GM15510 (cell line): ENCODE measurements around the gene MEGF10.

Experiments
- POLR2A ChIP-seq: IDR thresholded peaks from 3 replicates; pipeline ENCODE4 v1.6.1; 2011; ENCODE audit warnings: borderline replicate concordance; ENCODE audit not compliant: insufficient read length; ENCODE audit errors: extremely low read depth

The MEGF10 gene

DNA sequence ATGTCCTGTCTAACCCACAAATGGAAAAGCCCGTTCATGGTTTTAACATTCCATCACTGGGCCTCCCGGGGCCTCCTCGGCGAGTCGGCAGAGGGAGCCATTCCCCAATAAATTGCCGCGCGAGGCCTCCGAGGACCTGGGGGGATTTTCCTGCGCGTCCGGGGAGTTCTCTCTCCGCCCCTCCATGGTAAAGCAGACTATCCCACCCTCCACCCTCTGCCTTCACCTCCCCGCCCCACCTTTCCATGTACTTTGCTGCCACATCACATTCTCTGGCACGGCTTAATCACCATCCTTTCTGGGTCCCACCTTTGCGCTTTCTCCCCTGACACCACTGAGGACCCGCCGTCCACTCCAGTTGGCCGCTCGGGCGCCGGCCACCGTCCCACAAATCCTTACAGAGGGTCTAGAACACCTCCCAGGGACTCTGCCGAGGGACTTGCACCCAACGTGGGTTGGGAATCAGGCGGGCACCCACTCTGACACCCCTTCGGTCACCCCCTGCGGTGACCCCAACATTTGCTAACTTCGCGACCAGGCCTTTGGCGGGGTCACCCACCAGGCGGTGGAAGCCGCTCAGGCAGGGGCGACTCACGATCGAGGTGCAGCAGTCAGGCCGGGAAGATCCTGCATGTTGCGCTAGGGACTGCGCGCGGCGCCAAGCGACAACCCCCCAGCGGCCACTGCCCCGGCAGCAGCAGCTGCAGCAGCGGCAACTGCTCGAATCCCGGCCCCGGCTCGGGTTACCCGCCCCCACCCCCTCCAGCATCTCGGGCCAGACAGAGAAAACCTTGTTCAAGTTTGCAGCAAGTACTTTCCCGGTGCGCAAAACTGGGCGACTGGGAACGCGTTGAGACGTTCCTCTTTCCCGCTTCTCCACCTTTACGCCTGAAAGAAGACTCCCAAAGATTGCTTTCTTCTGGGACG lies at the start of gene MEGF10:
TSS of gene MEGF10 (plus strand) at position 778 of the 927 bp plus-strand sequence. CDS start 40,513 bp downstream, outside the sequence.
- no peak for TF ChIP-seq POLR2A

- TF ChIP-seq POLR2A = no peak
These were observed 47.6 kb upstream of the MEGF10 start for GRCh38 chr5:127243011-127243410.

GRCh38 chr5:127254729-127255284 lies 35.8 kb upstream of the MEGF10 start:
- TF ChIP-seq POLR2A = no peak

DNA sequence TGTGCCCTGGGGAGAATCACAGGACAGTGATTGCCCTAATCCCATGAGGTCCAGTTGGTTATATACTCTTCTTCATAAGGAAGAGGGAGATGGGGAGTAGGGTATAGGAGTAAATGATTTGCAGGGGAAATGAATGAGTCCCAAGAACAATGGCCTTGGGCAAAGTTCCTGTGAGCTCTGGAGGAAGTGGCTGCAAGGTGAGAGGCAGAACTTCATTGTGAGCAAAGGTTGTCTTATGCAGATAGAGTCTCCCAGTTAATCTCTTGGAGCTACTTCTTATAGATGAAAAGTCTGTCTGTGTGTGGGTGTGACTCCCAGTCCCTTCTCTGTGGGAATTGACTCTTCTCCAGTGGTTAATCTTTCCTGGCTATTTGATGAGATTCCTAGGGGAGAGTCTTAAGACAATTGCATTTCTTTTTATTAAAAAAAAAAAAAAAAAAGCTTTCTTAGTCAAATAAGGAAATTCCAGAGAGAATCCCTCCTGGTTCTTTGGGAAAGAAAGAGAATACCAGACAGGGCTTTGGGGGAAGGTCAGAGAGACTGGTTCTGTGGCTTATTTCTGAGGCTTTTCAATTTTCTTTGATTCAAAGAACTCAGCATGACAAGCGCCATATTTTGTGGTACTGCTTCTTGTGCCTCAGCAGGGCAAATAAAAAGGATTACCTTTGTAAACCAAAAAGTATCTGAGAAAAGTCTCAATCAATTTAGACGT lies 33.6 kb upstream of the MEGF10 start:
- TF ChIP-seq POLR2A = no peak

GRCh38 chr5:127260686-127261085 lies 29.9 kb upstream of the MEGF10 start:
- no peak for TF ChIP-seq POLR2A

GRCh38 chr5:127275641-127276193 lies 14.9 kb upstream of the MEGF10 start:
- no peak for TF ChIP-seq POLR2A

- no peak for TF ChIP-seq POLR2A
These were observed 9.9 kb upstream of the MEGF10 start for GRCh38 chr5:127280491-127281220.

DNA sequence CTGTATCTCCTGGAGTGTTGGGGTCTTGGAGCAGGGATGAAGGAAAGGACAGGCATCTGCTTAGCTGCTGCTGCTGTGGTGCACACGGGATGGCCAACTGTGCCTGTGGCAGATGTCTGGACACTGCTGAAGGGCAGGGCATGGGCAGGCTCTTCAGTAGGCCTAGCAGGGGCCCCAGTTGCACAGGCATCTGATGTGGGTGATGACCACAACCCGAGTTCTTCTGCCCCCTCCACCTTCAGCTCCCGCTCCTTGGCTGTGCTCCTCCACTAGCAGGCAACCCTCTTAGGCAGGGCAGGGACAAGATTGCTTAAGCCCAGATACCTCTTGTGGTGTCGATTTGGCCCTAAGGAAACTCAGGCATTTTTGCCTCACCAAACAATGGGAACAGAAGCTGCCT lies 9.0 kb upstream of the MEGF10 start:
- no peak for TF ChIP-seq POLR2A

DNA sequence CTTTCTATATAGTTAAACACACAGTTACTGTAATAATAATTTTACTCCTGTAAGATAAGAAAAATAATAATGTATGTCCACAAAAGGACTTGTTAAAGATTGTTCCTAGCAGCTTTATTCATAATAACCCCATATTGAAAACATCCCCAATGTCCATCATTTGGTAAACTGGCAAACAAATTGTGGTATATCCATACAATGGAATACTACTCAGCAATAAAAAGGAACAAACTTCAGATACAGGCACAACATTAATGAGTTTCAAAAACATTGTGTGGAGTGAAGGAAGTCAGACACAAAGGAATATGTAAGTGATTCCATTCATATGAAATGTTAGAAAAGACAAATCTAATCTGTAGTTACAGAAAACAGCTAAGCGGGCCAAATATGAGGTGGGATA lies 1.9 kb upstream of the MEGF10 start:
- no peak for TF ChIP-seq POLR2A

DNA sequence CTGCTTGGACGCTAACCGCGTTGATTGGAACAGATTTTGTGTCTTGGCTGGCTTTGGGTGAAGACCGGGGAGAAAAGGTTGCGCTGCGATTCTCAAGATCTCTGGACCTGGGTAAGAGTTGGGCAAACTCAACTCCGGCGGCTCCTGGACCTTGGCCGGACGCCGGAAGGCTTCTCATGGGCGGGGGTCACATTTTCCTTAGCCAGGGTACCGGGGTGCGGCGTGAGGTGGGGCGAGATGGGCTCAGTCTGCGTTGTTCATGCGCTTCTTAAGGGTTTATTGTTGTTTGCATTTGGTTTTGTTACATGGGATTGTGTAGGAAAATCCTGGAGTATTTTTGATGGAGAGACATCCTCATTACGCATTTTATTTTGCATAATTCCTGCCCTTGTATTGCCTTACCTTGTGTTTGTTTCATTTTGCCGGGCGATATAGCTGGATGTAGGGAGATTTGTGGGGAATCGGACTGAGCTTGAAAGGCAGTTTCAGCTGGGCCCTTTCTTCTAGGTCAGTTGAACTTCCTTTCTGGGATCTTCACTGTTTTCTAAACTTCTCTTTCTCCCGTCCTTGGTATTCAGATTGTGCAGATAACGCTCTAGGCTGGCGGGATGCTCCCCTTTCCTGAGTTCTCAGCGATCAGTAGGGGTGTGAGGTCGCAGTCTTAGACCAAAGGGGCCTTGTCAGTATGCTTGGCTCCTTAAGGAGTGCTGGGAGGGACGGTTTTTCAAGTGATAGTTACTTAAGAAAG lies 524 bp downstream of the MEGF10 start:
- TF ChIP-seq POLR2A = no peak

- no peak for TF ChIP-seq POLR2A
These were observed 1.6 kb downstream of the MEGF10 start for GRCh38 chr5:127292030-127292735.

DNA sequence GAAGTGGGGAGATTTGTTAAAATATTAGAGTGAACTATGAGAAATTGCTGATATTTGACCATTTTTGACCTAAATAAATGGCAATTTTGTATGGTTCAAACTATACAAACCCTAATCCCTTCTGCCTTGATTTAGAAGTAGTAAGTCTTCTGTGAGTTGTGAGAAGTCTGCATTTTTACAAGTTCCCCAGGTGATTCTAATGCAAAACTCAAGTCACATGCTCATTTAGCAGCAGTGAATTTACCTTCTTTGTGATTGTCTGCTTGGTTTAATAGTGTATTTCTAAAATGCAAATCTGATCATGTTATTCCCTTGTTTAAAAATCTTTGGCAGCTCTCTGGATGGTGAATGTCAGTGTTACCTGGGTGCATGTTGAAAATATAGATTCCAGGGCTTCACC lies 2.8 kb downstream of the MEGF10 start:
- TF ChIP-seq POLR2A = no peak

DNA sequence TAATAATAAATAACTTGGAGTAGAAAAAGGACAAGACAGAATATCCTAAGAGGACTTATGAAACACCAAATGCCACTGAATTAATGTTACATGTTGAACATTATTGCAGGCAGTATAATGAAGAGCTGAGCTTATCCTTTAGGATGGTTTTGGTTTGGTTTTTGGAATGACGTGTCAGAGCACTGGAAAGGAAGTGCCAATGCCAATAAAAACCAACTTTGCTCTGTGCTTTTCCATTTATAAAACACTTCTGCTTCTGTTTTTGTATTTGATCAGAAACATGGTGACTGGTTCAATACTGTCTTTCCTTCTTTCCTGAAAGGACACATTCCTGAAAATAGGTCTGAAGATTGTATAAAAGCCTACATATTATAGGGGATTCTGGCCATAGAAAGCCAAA lies 4.2 kb downstream of the MEGF10 start:
- no peak for TF ChIP-seq POLR2A
